Measurements from ENCODE around the gene HAO1. TPM values are rescaled to one million over a fixed set of nuclear protein-coding genes. Genes with fewer than 3 reads are reported as not detected.

The HAO1 gene
- total and polyA plus RNA-seq, 2 of the 4 experiments (the other 2 are of a cell fraction), result not detected

DNA sequence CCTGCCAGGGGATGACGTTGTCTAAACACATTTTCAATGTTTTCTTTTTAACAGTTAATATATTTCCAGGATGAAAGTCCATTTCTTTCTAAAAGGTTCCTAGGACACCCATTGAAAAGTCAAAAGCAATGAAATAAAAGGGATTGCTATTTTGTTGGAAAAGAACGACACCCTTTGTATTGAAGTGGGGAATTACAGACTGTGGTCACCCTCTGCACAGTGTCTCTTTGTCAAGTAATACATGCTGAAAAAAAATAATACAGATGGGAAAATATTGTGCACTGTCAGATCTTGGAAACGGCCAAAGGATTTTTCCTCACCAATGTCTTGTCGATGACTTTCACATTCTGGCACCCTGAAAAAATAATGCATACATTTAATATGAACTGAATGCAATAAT, 56.9 kb downstream of the HAO1 start:
- Histone ChIP-seq H3K4ac (ENCODE audit: low read depth, low read length) (no peak overlapping the region), H3K9me3 (ENCODE audit: control insufficient read depth, insufficient read depth, low read length) (no peaks in the 10 kb centered on the region), H3K14ac (replicated peaks; ENCODE audit: low read depth, low read length) (no peak overlapping the region), H3K4me1 (ENCODE audit: control insufficient read depth, insufficient read depth, low read length) (no peaks in the 10 kb centered on the region), H2AFZ (replicated peaks; ENCODE audit: low read length, poor library complexity) (no peak overlapping the region), H2BK15ac (ENCODE audit: low read depth, low read length) (no peak overlapping the region), H4K91ac (ENCODE audit: insufficient read depth, low read depth, low read length) (no peak overlapping the region), H4K8ac (ENCODE audit: low read depth in 2 of 2, low read length in 2 of 2) (no peak overlapping the region), H3K79me1 (ENCODE audit: low read depth in 1 of 2, low read length in 2 of 2) (no peaks in the 10 kb centered on the region), H3K36me3 (ENCODE audit: control insufficient read depth, insufficient read depth, low read length) (no peaks in the 10 kb centered on the region), H3K27ac (ENCODE audit: insufficient read depth, low read length) (no peak overlapping the region), H2BK5ac (ENCODE audit: low read depth, low read length, poor library complexity, severe bottlenecking) (no peak overlapping the region), H2AK5ac (ENCODE audit: low read depth, low read length) (no peak overlapping the region), H3K4me3 (ENCODE audit: insufficient read depth, low read depth, low read length) (no peak overlapping the region), H2AK9ac (replicated peaks; ENCODE audit: low read depth, low read length, poor library complexity) (no peak overlapping the region), H2BK120ac (ENCODE audit: low read depth, low read length) (no peak overlapping the region), H4K5ac (ENCODE audit: low read depth, low read length) (no peak overlapping the region), H3K18ac (ENCODE audit: low read depth, low read length) (no peak overlapping the region), H3K9me1 (ENCODE audit: insufficient read depth, low read length) (no peaks in the 10 kb centered on the region), H3K23ac (ENCODE audit: low read depth, low read length) (no peak overlapping the region), H3K56ac (ENCODE audit: extremely low read depth, insufficient read depth, low read length) (no peak overlapping the region), H2BK20ac (ENCODE audit: low read depth, low read length) (no peak overlapping the region), H3K27me3 (ENCODE audit: control insufficient read depth, insufficient read depth, low read length) (no peaks in the 10 kb centered on the region), H3K9ac (ENCODE audit: low read depth, low read length) (no peak overlapping the region), H4K20me1 (ENCODE audit: insufficient read depth, low read length) (no peaks in the 10 kb centered on the region), H3K4me2 (ENCODE audit: low read depth, low read length) (no peak overlapping the region)
- BruUV-seq (replicated peaks), result no TSS peak
- CTCF ChIA-PET, result no interaction called here
- ATAC-seq (ENCODE audit: low read depth) (no peak), DNase-seq (no peak)
- dilution Hi-C loops (cut with HindIII; ENCODE audit: low sequenced_read_pairs, unreplicated experiment) (no loop called here), intact Hi-C loops (cut with micrococcal nuclease) (no loop called here), in situ Hi-C loops (cut with MboI; ENCODE audit: low sequenced_read_pairs) (no loop called here)
- WGBS, 2 experiments (ENCODE audit: extremely low coverage in 2 of 2, insufficient read length in 1 of 2), result no CpG with 5 or more reads among the region's 4 CpGs
- TF ChIP-seq CHD1 (IDR thresholded peaks at IDR 0.05; ENCODE audit: low read depth, low read length) (no peak), MAFK (IDR thresholded peaks at IDR 0.05; ENCODE audit: low read depth, low read length) (no peak), MXI1 (IDR thresholded peaks at IDR 0.05; ENCODE audit: borderline replicate concordance, low read depth, low read length) (no peak), CEBPB (IDR thresholded peaks at IDR 0.05; ENCODE audit: low read depth, low read length) (no peak), ELK1 (IDR thresholded peaks at IDR 0.05; ENCODE audit: borderline replicate concordance, low read depth, low read length) (no peak), RAD21 (IDR thresholded peaks at IDR 0.05; ENCODE audit: low read length) (no peak), MAZ (IDR thresholded peaks at IDR 0.05; ENCODE audit: borderline replicate concordance, low read depth, low read length) (no peak), FOS (IDR thresholded peaks at IDR 0.05; ENCODE audit: low read depth, low read length) (no peak), BHLHE40 (IDR thresholded peaks at IDR 0.05; ENCODE audit: low read depth, low read length) (no peak), CTCF (conservative IDR thresholded peaks at IDR 0.05; ENCODE audit: low read depth, low read length) (no peak), RCOR1 (IDR thresholded peaks at IDR 0.05; ENCODE audit: insufficient replicate concordance, low read length) (no peak), SMC3 (IDR thresholded peaks at IDR 0.05; ENCODE audit: low read depth, low read length) (no peak), RFX5 (IDR thresholded peaks at IDR 0.05; ENCODE audit: low read depth, low read length) (no peak), NFE2L2 (IDR thresholded peaks at IDR 0.05; ENCODE audit: low read depth, low read length) (no peak), POLR2A (IDR thresholded peaks at IDR 0.05; ENCODE audit: low read depth, low read length) (no peak)
- TF ChIP-seq, protein P1, sequence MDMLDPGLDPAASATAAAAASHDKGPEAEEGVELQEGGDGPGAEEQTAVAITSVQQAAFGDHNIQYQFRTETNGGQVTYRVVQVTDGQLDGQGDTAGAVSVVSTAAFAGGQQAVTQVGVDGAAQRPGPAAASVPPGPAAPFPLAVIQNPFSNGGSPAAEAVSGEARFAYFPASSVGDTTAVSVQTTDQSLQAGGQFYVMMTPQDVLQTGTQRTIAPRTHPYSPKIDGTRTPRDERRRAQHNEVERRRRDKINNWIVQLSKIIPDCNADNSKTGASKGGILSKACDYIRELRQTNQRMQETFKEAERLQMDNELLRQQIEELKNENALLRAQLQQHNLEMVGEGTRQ (IDR thresholded peaks at IDR 0.05; ENCODE audit: low read depth, low read length), result no peak
- POLR2A ChIA-PET (ENCODE audit: unreplicated experiment), result no interaction called here

All from IMR-90 (cell line).